Femur (tissue), 1 donor: ENCODE measurements around the gene RRAD.
A peak's percentile ranks its signal among the peaks of the same experiment; 100 is the strongest.
"Not testable (repeated sequence)": the region's sequence is repeated elsewhere in the genome, so short reads cannot be mapped to it uniquely, and the experiment has no call there.

ENCODE experiments used
- DNase-seq: peaks from one replicate; pipeline ENCODE4 v3.0.0-alpha.2; 2017

Gene RRAD

DNA sequence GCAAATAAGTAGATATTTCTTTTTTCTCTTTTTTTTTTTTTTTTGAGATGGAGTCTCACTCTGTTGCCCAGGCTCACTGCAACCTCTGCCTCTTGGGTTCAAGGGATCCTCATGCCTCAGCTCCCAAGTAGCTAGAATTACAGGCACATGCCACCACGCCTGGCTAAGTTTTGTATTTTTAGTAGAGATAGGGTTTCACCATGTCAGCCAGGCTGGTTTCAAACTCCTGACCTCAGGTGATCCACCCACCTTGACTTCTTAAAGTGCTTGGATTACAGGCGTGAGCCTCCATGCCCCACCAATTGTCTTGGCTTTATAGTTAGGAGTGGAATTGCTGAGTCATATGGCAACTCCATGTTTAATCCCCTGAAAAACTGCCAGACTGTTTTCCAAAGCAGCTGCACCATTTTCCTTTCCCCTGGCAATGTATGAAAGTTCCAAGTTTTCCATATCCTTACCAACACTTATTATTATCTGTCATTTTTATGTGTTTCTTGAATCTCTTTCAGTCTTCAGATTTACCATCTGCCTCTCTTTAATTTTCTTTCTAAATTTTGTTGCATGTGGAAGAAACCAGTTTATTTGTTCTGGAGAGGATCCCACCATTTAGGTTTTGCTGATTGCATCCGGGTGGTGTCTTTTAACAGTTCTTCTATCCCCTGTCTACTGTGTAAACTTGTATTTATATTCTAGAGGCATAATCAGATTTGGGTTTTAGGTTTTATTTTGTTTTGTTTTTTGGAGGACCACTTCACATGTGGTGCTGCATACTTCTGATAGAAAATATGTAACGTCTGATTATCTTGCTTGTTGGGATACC is 25.8 kb upstream of the RRAD start:
- DNase-seq = no peak

GRCh38 chr16:66950437-66950836 is 25.1 kb upstream of the RRAD start:
- no peak for DNase-seq

DNA sequence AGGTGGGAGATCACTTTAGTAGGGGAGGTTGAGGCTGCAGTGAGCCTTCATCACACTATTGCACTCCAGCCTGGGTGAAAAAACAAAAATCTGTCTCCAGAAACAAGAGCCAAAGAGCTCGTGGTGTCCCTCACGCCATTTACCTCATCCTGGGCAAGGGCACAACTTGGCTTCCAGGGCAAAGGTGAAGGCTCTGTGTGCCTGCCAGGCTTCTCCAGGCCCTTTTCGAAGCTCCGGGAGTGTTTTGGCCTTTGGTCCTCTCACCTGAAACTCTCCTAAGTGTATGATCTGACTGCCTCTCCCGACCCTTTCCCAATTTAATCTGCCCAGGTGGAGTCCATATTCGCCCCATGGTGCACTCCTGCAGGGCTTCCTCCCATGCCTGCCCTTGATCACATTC is 24.1 kb upstream of the RRAD start:
- DNase-seq = no peak

GRCh38 chr16:66948837-66949225 is 23.5 kb upstream of the RRAD start:
- peak; percentile 20 for DNase-seq

DNA sequence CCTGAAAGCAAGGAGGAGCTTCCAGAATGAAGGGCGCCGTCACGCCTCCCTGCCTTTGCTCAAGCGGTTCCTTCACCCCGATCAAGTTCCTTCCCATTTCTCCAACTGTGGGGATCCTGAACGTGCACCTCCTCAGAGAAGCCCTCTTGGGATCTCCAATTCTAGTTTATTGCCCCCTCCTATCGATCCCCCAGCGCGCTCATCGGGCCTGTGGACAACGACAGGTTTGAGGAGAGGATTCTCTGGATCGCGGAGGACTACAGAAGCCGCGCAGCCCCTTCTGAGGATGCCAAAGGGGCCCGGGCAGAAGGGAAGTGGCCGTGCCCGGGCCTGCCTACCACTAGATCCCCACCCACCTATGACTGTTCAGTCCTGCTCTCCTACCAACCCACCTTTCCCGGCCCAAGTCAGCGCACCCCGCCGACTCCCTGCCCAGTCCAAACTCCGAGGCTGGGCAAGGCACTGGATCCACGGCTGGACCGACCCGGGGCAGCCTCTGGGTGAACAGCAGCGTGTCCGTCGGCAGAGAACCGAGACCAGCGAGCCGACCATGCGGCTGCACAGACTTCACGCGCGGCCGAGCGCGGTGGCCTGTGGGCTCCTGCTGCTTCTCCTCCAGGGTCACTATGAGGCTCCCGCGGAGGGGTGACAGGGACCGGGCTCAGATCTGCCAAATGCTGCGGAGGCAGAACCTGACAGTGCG is 22.9 kb upstream of the RRAD start:
- DNase-seq = peak; percentile 20

DNA sequence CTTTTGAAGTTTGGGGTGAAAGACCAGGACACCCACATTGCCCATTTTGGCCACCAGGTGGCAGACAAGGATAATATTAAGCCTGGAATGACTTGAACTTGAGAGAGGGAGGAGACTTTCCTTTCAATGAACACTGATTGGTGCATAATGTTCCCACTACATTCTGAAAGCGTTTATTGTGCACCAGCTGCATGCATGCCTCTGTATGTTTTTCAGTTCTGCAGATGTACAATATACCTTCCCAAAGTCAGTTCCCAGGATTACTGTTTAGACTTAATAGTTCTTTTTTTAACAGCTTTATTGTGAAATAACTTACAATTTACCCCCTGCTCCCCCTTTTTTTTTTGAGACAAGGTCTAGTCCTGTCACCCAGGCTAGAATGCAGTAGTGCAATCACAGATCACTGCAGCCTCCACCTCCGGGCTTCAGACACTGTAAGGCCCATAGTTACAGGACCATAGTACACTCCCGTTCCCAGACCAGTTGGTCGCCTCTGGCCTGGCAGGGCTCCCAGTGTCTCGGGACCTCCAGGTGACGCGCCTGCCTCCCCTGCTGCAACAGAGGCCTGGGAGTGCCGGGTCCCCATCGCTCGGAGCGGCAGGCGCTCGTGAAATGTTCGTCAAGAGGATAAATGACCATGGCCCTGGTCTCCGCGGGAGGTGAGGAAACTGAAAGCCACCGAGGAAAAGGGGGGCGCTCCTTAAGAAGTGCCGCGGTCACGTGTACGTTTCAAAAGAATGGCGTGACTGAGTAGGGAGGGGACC is 22.1 kb upstream of the RRAD start:
- peak; percentile 87 for DNase-seq

- no peak for DNase-seq
These were observed 21.6 kb upstream of the RRAD start for GRCh38 chr16:66946974-66947301.

DNA sequence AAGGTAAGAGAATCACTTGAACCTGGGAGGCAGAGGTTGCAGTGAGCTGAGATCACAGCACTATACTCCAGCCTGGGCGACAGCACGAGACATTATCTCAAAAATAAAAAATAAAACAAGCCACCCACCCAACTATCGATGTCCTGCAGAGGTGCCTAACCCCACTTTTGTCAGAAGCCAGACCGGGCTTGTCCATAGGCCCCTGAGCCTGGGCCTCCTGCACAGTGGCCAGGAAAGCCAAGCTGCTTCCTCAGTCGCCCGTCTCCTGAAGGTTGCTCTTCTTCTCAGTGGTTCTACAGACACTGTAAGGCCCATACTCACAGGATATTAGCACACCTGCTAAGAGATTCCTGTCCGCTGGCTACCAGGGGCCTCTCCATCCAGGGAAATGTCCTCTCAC is 21.2 kb upstream of the RRAD start:
- DNase-seq = no peak

DNA sequence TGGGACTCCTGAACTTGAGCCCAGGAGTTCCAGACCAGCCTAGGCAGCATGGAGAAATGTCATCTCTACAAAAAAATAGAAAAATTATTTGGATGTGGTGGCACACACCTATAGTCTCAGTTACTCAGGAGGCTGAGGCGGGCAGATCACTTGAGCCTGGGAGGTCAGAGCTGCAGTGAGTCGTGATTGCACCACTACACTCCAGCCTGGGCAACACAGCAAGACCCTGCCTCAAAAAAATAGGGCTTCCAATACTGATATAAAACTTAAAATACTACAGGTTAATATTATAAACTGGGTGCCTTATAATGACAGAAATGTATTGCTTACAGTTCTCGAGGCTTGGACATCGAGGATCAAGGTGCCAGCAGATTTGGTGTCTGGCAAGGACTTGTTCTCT is 20.6 kb upstream of the RRAD start:
- DNase-seq = no peak

GRCh38 chr16:66944971-66945370 is 19.6 kb upstream of the RRAD start:
- DNase-seq = not testable (repeated sequence)

DNA sequence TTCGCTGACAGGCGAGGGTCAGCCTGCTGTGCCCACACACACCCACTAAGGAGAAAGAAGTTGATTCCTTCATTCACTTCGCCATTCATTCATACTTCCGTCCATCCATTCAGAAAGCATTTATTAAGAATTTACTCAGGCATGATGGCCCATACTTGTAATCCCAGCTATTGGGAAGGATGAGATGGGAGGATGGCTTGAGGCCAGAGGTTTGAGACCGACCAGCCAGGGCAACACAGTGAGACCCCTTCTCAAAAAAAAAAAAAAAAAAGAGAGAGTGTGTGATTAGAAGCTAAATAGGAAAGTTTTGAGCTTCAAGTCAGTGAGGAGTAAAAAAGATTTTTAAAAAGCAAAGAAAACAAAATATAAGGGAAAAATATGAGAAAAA is 18.7 kb upstream of the RRAD start:
- DNase-seq = no peak

DNA sequence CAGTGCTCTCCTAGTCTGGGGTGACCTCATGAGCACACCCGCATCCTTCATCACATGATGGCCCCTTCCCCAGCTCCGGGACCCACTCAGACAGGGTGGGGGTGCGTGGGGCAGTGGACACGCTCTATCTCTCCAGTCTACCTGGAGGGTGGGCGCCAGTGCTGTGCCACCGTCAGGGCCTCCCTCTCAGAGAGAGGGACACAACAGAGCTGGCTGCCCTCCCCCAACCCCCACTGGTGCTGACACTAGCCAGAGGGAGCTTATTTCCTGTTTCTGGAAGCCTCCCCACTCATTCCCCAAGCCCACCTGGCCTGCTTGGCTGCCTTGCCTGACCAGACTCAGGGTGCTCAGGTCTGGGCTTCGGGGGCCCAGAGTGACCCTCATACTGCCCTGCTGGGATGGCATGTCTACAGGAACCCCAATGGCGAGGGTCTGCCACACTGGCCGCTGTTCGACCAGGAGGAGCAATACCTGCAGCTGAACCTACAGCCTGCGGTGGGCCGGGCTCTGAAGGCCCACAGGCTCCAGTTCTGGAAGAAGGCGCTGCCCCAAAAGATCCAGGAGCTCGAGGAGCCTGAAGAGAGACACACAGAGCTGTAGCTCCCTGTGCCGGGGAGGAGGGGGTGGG is 18.2 kb upstream of the RRAD start:
- no peak for DNase-seq

DNA sequence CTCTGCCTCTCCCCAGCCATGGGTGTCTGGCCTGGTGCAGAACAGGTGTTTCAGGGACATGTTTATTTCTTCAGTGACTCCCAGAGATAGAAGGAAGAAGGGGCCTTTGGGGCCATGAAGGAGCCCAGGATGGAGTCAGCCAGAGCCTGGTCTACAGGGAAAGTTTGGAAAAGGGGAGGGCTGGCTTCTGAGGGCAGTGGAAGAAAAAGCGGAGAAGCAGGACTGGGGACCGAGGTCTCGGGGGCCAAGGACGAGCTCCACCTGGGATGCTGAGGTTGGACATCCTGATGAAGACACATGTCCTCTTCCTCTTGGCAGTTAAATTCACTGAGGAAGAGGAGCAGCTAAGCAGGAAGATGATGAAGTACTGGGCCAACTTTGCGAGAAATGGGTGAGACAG is 17.6 kb upstream of the RRAD start:
- DNase-seq = no peak

- no peak for DNase-seq
These were observed 14.9 kb upstream of the RRAD start for GRCh38 chr16:66940236-66940635.

DNA sequence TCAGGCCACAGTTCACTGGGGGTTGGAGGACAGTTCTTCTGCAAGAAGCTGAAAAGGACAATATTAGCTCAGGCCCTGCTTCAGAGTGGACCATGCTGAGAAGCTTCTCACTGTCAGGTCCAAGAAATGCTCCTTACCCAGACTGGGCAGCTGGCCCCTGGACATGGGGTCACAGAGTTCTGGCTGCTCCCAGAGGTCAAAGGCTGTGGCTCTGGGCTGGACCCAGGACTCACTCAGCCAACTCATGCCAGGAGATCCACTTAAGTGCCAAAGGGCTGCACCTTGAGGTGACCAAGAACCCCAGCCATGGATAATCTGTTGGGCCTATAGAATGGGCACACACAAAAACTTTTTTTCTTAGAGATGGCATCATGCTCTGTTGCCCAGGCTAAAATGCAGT is 14.0 kb upstream of the RRAD start:
- DNase-seq = no peak

GRCh38 chr16:66937725-66938337 is 12.5 kb upstream of the RRAD start:
- no peak for DNase-seq

DNA sequence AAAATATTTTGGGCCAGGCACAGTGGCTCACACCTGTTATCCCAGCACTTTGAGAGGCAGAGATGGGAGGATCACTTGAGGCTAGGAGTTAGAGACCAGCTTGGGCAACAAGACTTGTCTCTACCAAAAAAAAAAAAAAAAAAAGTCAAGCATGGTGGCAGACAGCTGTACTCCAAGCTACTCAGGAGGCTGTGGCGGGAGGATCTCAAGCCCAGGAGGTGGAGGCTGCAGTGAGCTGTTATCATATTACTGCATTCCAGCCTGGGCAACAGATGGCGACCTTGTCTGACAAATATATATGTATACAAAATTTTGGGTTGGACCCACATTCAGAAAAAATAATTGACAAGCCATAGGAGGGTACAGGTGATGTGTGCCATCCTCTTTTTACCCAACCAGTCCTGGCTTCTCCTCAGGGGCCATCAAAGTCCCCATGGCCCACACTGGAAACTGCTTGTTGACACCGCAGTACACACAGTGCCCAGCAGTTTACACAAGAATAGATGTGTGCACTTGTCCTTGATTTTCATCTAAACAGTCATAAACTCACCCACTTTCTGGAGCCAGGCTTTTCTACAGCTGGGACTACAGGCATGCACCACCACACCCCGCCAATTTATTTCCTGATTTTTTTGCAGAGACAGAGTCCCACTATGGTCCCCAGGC is 11.7 kb upstream of the RRAD start:
- DNase-seq = no peak

GRCh38 chr16:66936462-66936861 is 11.1 kb upstream of the RRAD start:
- no peak for DNase-seq

DNA sequence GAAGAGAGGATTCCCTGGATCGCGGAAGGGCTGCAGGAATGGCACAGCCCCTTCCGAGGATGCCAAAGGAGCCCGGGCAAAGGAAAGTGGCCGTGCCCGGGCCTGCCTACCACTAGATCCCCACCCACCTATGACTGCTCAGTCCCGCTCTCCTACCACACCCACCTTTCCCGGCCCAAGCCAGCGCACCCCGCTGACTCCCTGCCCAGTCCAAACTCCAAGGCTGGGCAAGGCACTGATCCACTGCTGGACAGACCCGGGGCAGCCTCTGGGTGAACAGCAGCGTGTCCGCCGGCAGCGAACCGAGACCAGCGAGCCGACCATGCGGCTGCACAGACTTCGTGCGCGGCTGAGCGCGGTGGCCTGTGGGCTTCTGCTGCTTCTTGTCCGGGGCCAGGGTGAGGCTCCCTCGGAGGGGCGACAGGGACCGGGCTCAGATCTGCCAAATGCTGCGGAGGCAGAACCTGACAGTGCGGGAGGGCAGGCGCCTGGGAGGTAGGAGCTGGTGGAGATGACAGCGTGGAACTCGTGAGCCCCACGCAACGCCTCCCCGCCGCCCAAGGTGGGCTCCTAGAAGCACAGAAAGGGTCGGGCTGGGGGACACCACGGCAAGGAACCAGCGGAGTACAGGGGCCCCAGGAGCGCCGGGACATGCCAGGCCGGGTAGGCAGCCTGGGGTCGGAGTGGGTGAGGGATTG is 10.1 kb upstream of the RRAD start, which contains the start of gene CES2:
Gene CES2, plus strand, starts transcription at position 203 of the 698 bp plus-strand sequence. Its CDS starts 120 bp downstream, at position 323.
- peak; percentile 48 for DNase-seq

DNA sequence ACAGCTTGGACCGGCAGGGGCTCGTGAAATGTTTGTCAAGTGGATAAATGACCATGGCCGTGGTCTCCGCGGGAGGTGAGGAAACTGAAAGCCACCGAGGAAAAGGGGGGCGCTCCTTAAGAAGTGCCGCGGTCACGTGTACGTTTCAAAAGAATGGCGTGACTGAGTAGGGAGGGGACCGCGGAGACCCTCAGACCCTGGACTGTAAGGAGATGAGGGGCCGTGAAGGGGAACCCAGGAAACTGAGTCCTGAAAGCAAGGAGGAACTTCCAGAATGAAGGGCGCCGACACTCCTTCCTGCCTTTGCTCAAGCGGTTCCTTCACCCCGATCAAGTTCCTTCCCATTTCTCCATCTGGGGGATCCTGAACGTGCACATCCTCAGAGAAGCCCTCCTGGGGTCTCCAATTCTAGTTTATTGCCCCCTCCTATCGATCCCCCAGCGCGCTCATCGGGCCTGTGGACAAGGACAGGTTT is 9.5 kb upstream of the RRAD start:
- not testable (repeated sequence) for DNase-seq

- peak; percentile 94 for DNase-seq
These were observed 9.0 kb upstream of the RRAD start, which contains the start of gene CIAO2B for GRCh38 chr16:66934138-66934838. CIAO2B (minus strand) TSS chr16:66934402; CDS start chr16:66934364, 38 bp downstream.
